BLaER1 (cell line): ENCODE data around the gene ZNF157.
A peak's percentile ranks its signal among the peaks of the same experiment; 100 is the strongest.

Experiments
- H3K27ac ChIP-seq: shearing (Covaris generic); formaldehyde crosslinking; 2 replicates; pipeline ENCODE4 v1.8.1; 2022
- H3K27me3 ChIP-seq: shearing (Covaris generic); formaldehyde crosslinking; 2 replicates; pipeline ENCODE4 v1.8.1; 2022
- H3K36me3 ChIP-seq: shearing (Covaris generic); formaldehyde crosslinking; 2 replicates; pipeline ENCODE4 v1.8.1; 2022
- H3K4me1 ChIP-seq: shearing (Covaris generic); formaldehyde crosslinking; 2 replicates; pipeline ENCODE4 v1.8.1; 2022
- H3K4me2 ChIP-seq: shearing (Covaris generic); formaldehyde crosslinking; 2 replicates; pipeline ENCODE4 v1.8.1; 2022
- H3K4me3 ChIP-seq: shearing (Covaris generic); formaldehyde crosslinking; 2 replicates; pipeline ENCODE4 v1.8.1; 2022
- H3K9ac ChIP-seq: shearing (Covaris generic); formaldehyde crosslinking; 2 replicates; pipeline ENCODE4 v1.8.1; 2022
- H3K9me3 ChIP-seq: shearing (Covaris generic); formaldehyde crosslinking; 2 replicates; pipeline ENCODE4 v1.8.1; 2022
- H4K20me1 ChIP-seq: shearing (Covaris generic); formaldehyde crosslinking; 2 replicates; pipeline ENCODE4 v1.8.1; 2022
- Cebpa-rat ChIP-seq: shearing (Covaris generic); IDR thresholded peaks from 2 replicates; pipeline ENCODE4 v1.8.1; 2022

The ZNF157 gene

DNA sequence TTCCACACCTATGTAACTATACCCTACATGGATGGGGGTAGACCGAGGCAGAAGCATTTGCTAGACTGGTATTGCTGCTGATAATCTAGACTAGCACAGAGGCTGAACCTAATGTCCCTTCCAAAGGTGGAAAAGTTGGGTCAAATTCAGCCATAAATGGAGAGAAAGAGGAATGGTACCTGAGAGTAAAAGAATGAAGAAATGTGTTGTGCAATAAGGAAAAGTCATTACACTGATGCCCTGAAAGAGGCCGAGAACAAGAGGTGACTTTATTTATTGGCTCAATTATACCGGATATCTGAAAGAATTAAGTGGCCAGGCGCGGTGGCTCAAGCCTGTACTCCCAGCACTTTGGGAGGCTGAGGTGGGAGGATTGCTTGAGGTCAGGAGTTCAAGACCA, 60.5 kb downstream of the ZNF157 start:
- no peaks in the 10 kb centered on the region; the same call in none of the 2 replicates for H3K27me3 ChIP-seq
- TF ChIP-seq Cebpa-rat: no peak
- no peak overlapping the region for H3K27ac ChIP-seq
- peaks cover 17% of the 10 kb centered on the region; the same call in 1 of the 2 replicates for H3K9me3 ChIP-seq
- H3K36me3 ChIP-seq: no peaks in the 10 kb centered on the region
- H3K4me3 ChIP-seq: no peak overlapping the region
- H3K9ac ChIP-seq: no peak overlapping the region
- no peaks in the 10 kb centered on the region for H3K4me1 ChIP-seq
- no peaks in the 10 kb centered on the region for H4K20me1 ChIP-seq
- H3K4me2 ChIP-seq: no peak overlapping the region

DNA sequence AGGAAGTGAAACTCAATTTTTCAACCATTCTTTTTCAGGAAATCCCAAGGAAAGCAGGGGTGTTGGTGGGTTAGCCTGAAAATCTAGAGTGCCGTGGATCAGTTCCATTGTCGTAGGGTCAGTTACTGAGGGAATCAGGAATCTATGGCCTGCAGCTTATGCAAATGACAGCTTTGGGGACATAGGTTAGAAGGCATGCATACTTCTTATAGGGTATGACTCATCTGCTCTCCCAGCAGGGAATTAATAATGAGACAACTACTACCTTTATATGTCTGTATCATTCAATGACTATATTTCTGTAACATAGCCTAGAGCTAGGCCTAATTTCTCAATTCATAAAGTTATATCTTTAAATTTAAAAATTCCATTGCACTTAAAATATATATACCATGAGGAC, 76.1 kb downstream of the ZNF157 start:
- TF ChIP-seq Cebpa-rat: no peak
- Histone ChIP-seq H3K4me2 (no peak overlapping the region), H3K27ac (no peak overlapping the region), H3K9me3 (peaks cover 83% of the 10 kb centered on the region), H3K27me3 (peaks cover 20% of the 10 kb centered on the region), H3K4me1 (no peaks in the 10 kb centered on the region), H3K9ac (no peak overlapping the region), H3K36me3 (peaks cover 59% of the 10 kb centered on the region), H3K4me3 (no peak overlapping the region), H4K20me1 (no peaks in the 10 kb centered on the region)

GRCh38 chrX:47446971-47447370, 76.6 kb downstream of the ZNF157 start:
- Histone ChIP-seq H3K4me2 (no peak overlapping the region), H3K9me3 (peaks cover 84% of the 10 kb centered on the region), H3K27ac (no peak overlapping the region)

GRCh38 chrX:47447607-47448006, 77.2 kb downstream of the ZNF157 start:
- Histone ChIP-seq H3K9me3 (peaks cover 88% of the 10 kb centered on the region), H3K4me3 (no peak overlapping the region), H3K4me1 (no peaks in the 10 kb centered on the region), H3K36me3 (peaks cover 71% of the 10 kb centered on the region), H3K9ac (no peak overlapping the region), H3K27ac (no peak overlapping the region), H4K20me1 (no peaks in the 10 kb centered on the region), H3K4me2 (no peak overlapping the region), H3K27me3 (peaks cover 17% of the 10 kb centered on the region)
- TF ChIP-seq Cebpa-rat: no peak

More at GRCh38 chrX:47446971-47447370, 76.6 kb downstream of the ZNF157 start:
- Histone ChIP-seq H3K36me3 (peaks cover 65% of the 10 kb centered on the region), H3K4me1 (no peaks in the 10 kb centered on the region), H3K27me3 (peaks cover 17% of the 10 kb centered on the region), H3K9ac (no peak overlapping the region), H3K4me3 (no peak overlapping the region), H4K20me1 (no peaks in the 10 kb centered on the region)
- TF ChIP-seq Cebpa-rat: no peak

GRCh38 chrX:47448165-47448806, 77.9 kb downstream of the ZNF157 start:
- Histone ChIP-seq H3K27ac (no peak overlapping the region), H3K4me3 (peak overlapping the region; percentile 6; the same call in 1 of the 2 replicates), H3K4me1 (no peaks in the 10 kb centered on the region), H3K27me3 (peaks cover 17% of the 10 kb centered on the region), H4K20me1 (no peaks in the 10 kb centered on the region), H3K9ac (no peak overlapping the region), H3K4me2 (no peak overlapping the region), H3K9me3 (peaks cover 88% of the 10 kb centered on the region), H3K36me3 (peaks cover 78% of the 10 kb centered on the region)
- no peak for TF ChIP-seq Cebpa-rat

- no peak overlapping the region for H3K4me3 ChIP-seq
- no peaks in the 10 kb centered on the region for H3K4me1 ChIP-seq
- no peak for TF ChIP-seq Cebpa-rat
- H3K9me3 ChIP-seq: peaks cover 77% of the 10 kb centered on the region
- H4K20me1 ChIP-seq: no peaks in the 10 kb centered on the region
- H3K4me2 ChIP-seq: no peak overlapping the region
- H3K27me3 ChIP-seq: peaks cover 36% of the 10 kb centered on the region
- no peak overlapping the region for H3K27ac ChIP-seq
- peaks cover 92% of the 10 kb centered on the region for H3K36me3 ChIP-seq
- H3K9ac ChIP-seq: no peak overlapping the region
These were observed 81.7 kb downstream of the ZNF157 start for GRCh38 chrX:47452112-47452511.

DNA sequence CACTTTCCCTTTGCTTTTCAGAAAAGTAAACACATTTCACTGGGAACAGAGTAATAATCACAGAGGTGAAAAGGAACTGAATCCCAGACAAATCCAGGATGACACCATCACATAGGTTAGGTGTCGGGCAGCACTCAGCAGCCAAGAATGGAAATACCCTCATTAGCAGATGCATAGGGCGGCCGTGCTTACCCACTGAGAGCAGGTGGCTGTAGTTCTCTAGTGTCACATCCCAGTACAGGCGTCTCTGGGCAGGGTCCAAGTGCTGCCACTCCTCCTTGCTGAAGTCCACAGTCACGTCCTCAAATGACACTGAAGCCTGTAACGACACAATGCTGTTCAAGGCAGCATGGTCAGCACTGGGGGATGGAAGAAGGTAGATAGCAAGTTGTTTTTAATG, 85.7 kb downstream of the ZNF157 start:
- no peak overlapping the region for H3K4me2 ChIP-seq
- peaks cover 28% of the 10 kb centered on the region for H3K27me3 ChIP-seq
- no peaks in the 10 kb centered on the region for H3K4me1 ChIP-seq
- H4K20me1 ChIP-seq: no peaks in the 10 kb centered on the region
- no peak overlapping the region for H3K4me3 ChIP-seq
- H3K27ac ChIP-seq: no peak overlapping the region
- H3K9me3 ChIP-seq: peaks cover 43% of the 10 kb centered on the region
- TF ChIP-seq Cebpa-rat: no peak
- no peak overlapping the region for H3K9ac ChIP-seq
- peaks cover 55% of the 10 kb centered on the region for H3K36me3 ChIP-seq

GRCh38 chrX:47458528-47458927, 88.2 kb downstream of the ZNF157 start:
- no peak overlapping the region for H3K4me3 ChIP-seq
- H3K27ac ChIP-seq: no peak overlapping the region
- no peak overlapping the region for H3K4me2 ChIP-seq
- TF ChIP-seq Cebpa-rat: no peak
- no peaks in the 10 kb centered on the region for H3K4me1 ChIP-seq
- no peak overlapping the region for H3K9ac ChIP-seq
- H4K20me1 ChIP-seq: no peaks in the 10 kb centered on the region
- peaks cover 49% of the 10 kb centered on the region for H3K36me3 ChIP-seq
- H3K9me3 ChIP-seq: peaks cover 45% of the 10 kb centered on the region
- peaks cover 43% of the 10 kb centered on the region for H3K27me3 ChIP-seq

- peaks cover 47% of the 10 kb centered on the region for H3K36me3 ChIP-seq
- peaks cover 49% of the 10 kb centered on the region for H3K27me3 ChIP-seq
- no peak overlapping the region for H3K4me2 ChIP-seq
- peaks cover 50% of the 10 kb centered on the region for H3K9me3 ChIP-seq
- TF ChIP-seq Cebpa-rat: no peak
- H3K4me1 ChIP-seq: no peaks in the 10 kb centered on the region
- H3K27ac ChIP-seq: no peak overlapping the region
- no peaks in the 10 kb centered on the region for H4K20me1 ChIP-seq
- no peak overlapping the region for H3K9ac ChIP-seq
- H3K4me3 ChIP-seq: no peak overlapping the region
These were observed 90.2 kb downstream of the ZNF157 start for GRCh38 chrX:47460561-47460960.
